ENCODE results near the gene MIOS.

Gene MIOS

GRCh38 chr7:7607010-7607409 is 40.3 kb downstream of the MIOS start:
- Histone ChIP-seq H3K36me3 (ENCODE audit: control insufficient read depth in 1 of 2, insufficient read depth in 2 of 2, low read depth in 1 of 2, low read length in 2 of 2) (peaks cover 0 to 30% of the 10 kb centered on the region in 2 experiments), H3K4me3 (ENCODE audit: insufficient read depth in 1 of 2, low read depth in 1 of 2, low read length in 2 of 2) (no peak overlapping the region), H3K4ac (ENCODE audit: low read depth in 1 of 2, low read length in 2 of 2) (no peak overlapping the region), H4K91ac (ENCODE audit: low read length) (no peak overlapping the region), H2AK5ac (ENCODE audit: low read length, severe bottlenecking) (no peak overlapping the region), H2AFZ (ENCODE audit: low read depth, low read length) (no peak overlapping the region), H3K18ac (ENCODE audit: low read depth in 1 of 2, low read length in 2 of 2) (no peak overlapping the region), H3K27ac (ENCODE audit: low read length, poor library complexity, severe bottlenecking) (no peak overlapping the region), H3K23ac (ENCODE audit: low read length in 2 of 2) (no peak overlapping the region), H2BK5ac (ENCODE audit: low read depth, low read length, poor library complexity, severe bottlenecking) (no peak overlapping the region), H3K4me1 (ENCODE audit: control insufficient read depth, insufficient read depth, low read depth, low read length) (no peaks in the 10 kb centered on the region), H3K4me2 (ENCODE audit: low read length, poor library complexity, severe bottlenecking) (no peak overlapping the region), H3K79me1 (replicated peaks; ENCODE audit: low read length, poor library complexity, severe bottlenecking) (no peaks in the 10 kb centered on the region), H4K8ac (ENCODE audit: low read length) (no peak overlapping the region), H2BK15ac (ENCODE audit: low read depth, poor library complexity, severe bottlenecking) (no peak overlapping the region), H3K14ac (ENCODE audit: low read length in 2 of 2) (no peak overlapping the region), H3K9me3 (ENCODE audit: control insufficient read depth, low read length) (no peaks in the 10 kb centered on the region), H2BK120ac (ENCODE audit: low read depth, low read length) (no peak overlapping the region), H2BK12ac (ENCODE audit: low read length in 2 of 2) (no peak overlapping the region), H3K27me3 (ENCODE audit: control insufficient read depth in 1 of 2, insufficient read depth in 1 of 2, low read length in 2 of 2) (no peaks in the 10 kb centered on the region), H3K9ac (ENCODE audit: low read length) (no peak overlapping the region)
- WGBS: 65% methylated on average over 3 of the region's 3 CpGs
- no peak for DNase-seq

- H2BK15ac ChIP-seq (ENCODE audit: low read depth, poor library complexity, severe bottlenecking): no peak overlapping the region
- H2AFZ ChIP-seq (ENCODE audit: low read depth, low read length): no peak overlapping the region
- no peak overlapping the region for H3K23ac ChIP-seq (ENCODE audit: low read length in 2 of 2)
- H2BK120ac ChIP-seq (ENCODE audit: low read depth, low read length): no peak overlapping the region
- no peaks in the 10 kb centered on the region for H3K9me3 ChIP-seq (ENCODE audit: control insufficient read depth, low read length)
- H4K8ac ChIP-seq (ENCODE audit: low read length): no peak overlapping the region
- H2BK12ac ChIP-seq (ENCODE audit: low read length in 2 of 2): no peak overlapping the region
- no CpG with 5 or more reads among the region's 2 CpGs for WGBS
- H3K4me2 ChIP-seq (ENCODE audit: low read length, poor library complexity, severe bottlenecking): no peak overlapping the region
- no peaks in the 10 kb centered on the region for H3K79me1 ChIP-seq (replicated peaks; ENCODE audit: low read length, poor library complexity, severe bottlenecking)
- no peak overlapping the region for H3K4me3 ChIP-seq (ENCODE audit: insufficient read depth in 1 of 2, low read depth in 1 of 2, low read length in 2 of 2)
- H3K9ac ChIP-seq (ENCODE audit: low read length): no peak overlapping the region
- H3K4ac ChIP-seq (ENCODE audit: low read depth in 1 of 2, low read length in 2 of 2): no peak overlapping the region
- no peak overlapping the region for H3K18ac ChIP-seq (ENCODE audit: low read depth in 1 of 2, low read length in 2 of 2)
- H4K91ac ChIP-seq (ENCODE audit: low read length): no peak overlapping the region
- no peaks in the 10 kb centered on the region for H3K27me3 ChIP-seq (ENCODE audit: control insufficient read depth in 1 of 2, insufficient read depth in 1 of 2, low read length in 2 of 2)
- H2BK5ac ChIP-seq (ENCODE audit: low read depth, low read length, poor library complexity, severe bottlenecking): no peak overlapping the region
- no peak overlapping the region for H3K14ac ChIP-seq (ENCODE audit: low read length in 2 of 2)
- no peak overlapping the region for H3K27ac ChIP-seq (ENCODE audit: low read length, poor library complexity, severe bottlenecking)
- DNase-seq: no peak
- H3K36me3 ChIP-seq (ENCODE audit: control insufficient read depth in 1 of 2, insufficient read depth in 2 of 2, low read depth in 1 of 2, low read length in 2 of 2): peaks cover 0 to 30% of the 10 kb centered on the region in 2 experiments
- no peak overlapping the region for H2AK5ac ChIP-seq (ENCODE audit: low read length, severe bottlenecking)
- H3K4me1 ChIP-seq (ENCODE audit: control insufficient read depth, insufficient read depth, low read depth, low read length): no peaks in the 10 kb centered on the region
These were observed 42.6 kb downstream of the MIOS start for GRCh38 chr7:7609330-7609729.

GRCh38 chr7:7612519-7612918 is 45.8 kb downstream of the MIOS start:
- Histone ChIP-seq H3K27ac (ENCODE audit: low read length, poor library complexity, severe bottlenecking) (no peak overlapping the region), H3K36me3 (ENCODE audit: control insufficient read depth in 1 of 2, insufficient read depth in 2 of 2, low read depth in 1 of 2, low read length in 2 of 2) (peaks cover 0 to 13% of the 10 kb centered on the region in 2 experiments), H3K9me3 (ENCODE audit: control insufficient read depth, low read length) (no peaks in the 10 kb centered on the region), H2AK5ac (ENCODE audit: low read length, severe bottlenecking) (no peak overlapping the region), H2BK120ac (ENCODE audit: low read depth, low read length) (no peak overlapping the region), H3K27me3 (ENCODE audit: control insufficient read depth in 1 of 2, insufficient read depth in 1 of 2, low read length in 2 of 2) (no peaks in the 10 kb centered on the region), H3K9ac (ENCODE audit: low read length) (no peak overlapping the region), H3K4me3 (ENCODE audit: insufficient read depth in 1 of 2, low read depth in 1 of 2, low read length in 2 of 2) (no peak overlapping the region), H3K4ac (ENCODE audit: low read depth in 1 of 2, low read length in 2 of 2) (no peak overlapping the region), H2BK12ac (ENCODE audit: low read length in 2 of 2) (no peak overlapping the region), H3K79me1 (replicated peaks; ENCODE audit: low read length, poor library complexity, severe bottlenecking) (no peaks in the 10 kb centered on the region), H2BK5ac (ENCODE audit: low read depth, low read length, poor library complexity, severe bottlenecking) (no peak overlapping the region), H3K23ac (ENCODE audit: low read length in 2 of 2) (no peak overlapping the region), H3K18ac (ENCODE audit: low read depth in 1 of 2, low read length in 2 of 2) (no peak overlapping the region), H3K4me1 (ENCODE audit: control insufficient read depth, insufficient read depth, low read depth, low read length) (no peaks in the 10 kb centered on the region), H4K91ac (ENCODE audit: low read length) (no peak overlapping the region), H2AFZ (ENCODE audit: low read depth, low read length) (no peak overlapping the region), H4K8ac (ENCODE audit: low read length) (no peak overlapping the region), H2BK15ac (ENCODE audit: low read depth, poor library complexity, severe bottlenecking) (no peak overlapping the region), H3K14ac (ENCODE audit: low read length in 2 of 2) (no peak overlapping the region), H3K4me2 (ENCODE audit: low read length, poor library complexity, severe bottlenecking) (no peak overlapping the region)
- DNase-seq: no peak
- WGBS: 100% methylated on average over 1 of the region's 1 CpG

GRCh38 chr7:7613210-7613609 is 46.5 kb downstream of the MIOS start:
- H3K9ac ChIP-seq (ENCODE audit: low read length): no peak overlapping the region
- H3K4ac ChIP-seq (ENCODE audit: low read depth in 1 of 2, low read length in 2 of 2): no peak overlapping the region
- no peak overlapping the region for H2BK5ac ChIP-seq (ENCODE audit: low read depth, low read length, poor library complexity, severe bottlenecking)
- no peak overlapping the region for H4K91ac ChIP-seq (ENCODE audit: low read length)
- H3K18ac ChIP-seq (ENCODE audit: low read depth in 1 of 2, low read length in 2 of 2): no peak overlapping the region
- no peak overlapping the region for H2BK15ac ChIP-seq (ENCODE audit: low read depth, poor library complexity, severe bottlenecking)
- H3K23ac ChIP-seq (ENCODE audit: low read length in 2 of 2): no peak overlapping the region
- H2BK120ac ChIP-seq (ENCODE audit: low read depth, low read length): no peak overlapping the region
- H3K4me2 ChIP-seq (ENCODE audit: low read length, poor library complexity, severe bottlenecking): no peak overlapping the region
- H2BK12ac ChIP-seq (ENCODE audit: low read length in 2 of 2): no peak overlapping the region
- H3K27ac ChIP-seq (ENCODE audit: low read length, poor library complexity, severe bottlenecking): no peak overlapping the region
- no peak overlapping the region for H2AFZ ChIP-seq (ENCODE audit: low read depth, low read length)
- H4K8ac ChIP-seq (ENCODE audit: low read length): no peak overlapping the region
- no peak overlapping the region for H2AK5ac ChIP-seq (ENCODE audit: low read length, severe bottlenecking)
- no peaks in the 10 kb centered on the region for H3K9me3 ChIP-seq (ENCODE audit: control insufficient read depth, low read length)
- no CpG with 5 or more reads among the region's 1 CpG for WGBS
- H3K79me1 ChIP-seq (replicated peaks; ENCODE audit: low read length, poor library complexity, severe bottlenecking): no peaks in the 10 kb centered on the region
- H3K4me3 ChIP-seq (ENCODE audit: insufficient read depth in 1 of 2, low read depth in 1 of 2, low read length in 2 of 2): no peak overlapping the region
- H3K14ac ChIP-seq (ENCODE audit: low read length in 2 of 2): no peak overlapping the region
- peaks cover 0 to 7% of the 10 kb centered on the region in 2 experiments for H3K36me3 ChIP-seq (ENCODE audit: control insufficient read depth in 1 of 2, insufficient read depth in 2 of 2, low read depth in 1 of 2, low read length in 2 of 2)
- H3K4me1 ChIP-seq (ENCODE audit: control insufficient read depth, insufficient read depth, low read depth, low read length): no peaks in the 10 kb centered on the region
- no peaks in the 10 kb centered on the region for H3K27me3 ChIP-seq (ENCODE audit: control insufficient read depth in 1 of 2, insufficient read depth in 1 of 2, low read length in 2 of 2)
- DNase-seq: no peak

Data from mesenchymal stem cell (in vitro differentiated cells and primary cell).